Astrocyte of the cerebellum (primary cell): ENCODE results near the gene FAM98A.

Experiments
- DNase-seq: peaks from one replicate; pipeline ENCODE4 v3.0.0-alpha.2; 2011; ENCODE audit warnings: low read depth
- H3K4me3 ChIP-seq: 2 replicates; pipeline ENCODE4 v1.5.1; 2011; ENCODE audit warnings: mild to moderate bottlenecking, low read depth, low read length, moderate library complexity
- in situ Hi-C: cut with HindIII; loops from 2 replicates; pipeline ENCODE4 v1.10.0; 2017; ENCODE audit warnings: low sequenced_read_pairs
- TF ChIP-seq, protein P1 (sequence below): IDR thresholded peaks from 2 replicates; pipeline ENCODE4 v1.5.1; 2012; ENCODE audit warnings: low read length, low read depth, moderate library complexity, mild to moderate bottlenecking; ENCODE audit errors: missing control alignments

The FAM98A gene

DNA sequence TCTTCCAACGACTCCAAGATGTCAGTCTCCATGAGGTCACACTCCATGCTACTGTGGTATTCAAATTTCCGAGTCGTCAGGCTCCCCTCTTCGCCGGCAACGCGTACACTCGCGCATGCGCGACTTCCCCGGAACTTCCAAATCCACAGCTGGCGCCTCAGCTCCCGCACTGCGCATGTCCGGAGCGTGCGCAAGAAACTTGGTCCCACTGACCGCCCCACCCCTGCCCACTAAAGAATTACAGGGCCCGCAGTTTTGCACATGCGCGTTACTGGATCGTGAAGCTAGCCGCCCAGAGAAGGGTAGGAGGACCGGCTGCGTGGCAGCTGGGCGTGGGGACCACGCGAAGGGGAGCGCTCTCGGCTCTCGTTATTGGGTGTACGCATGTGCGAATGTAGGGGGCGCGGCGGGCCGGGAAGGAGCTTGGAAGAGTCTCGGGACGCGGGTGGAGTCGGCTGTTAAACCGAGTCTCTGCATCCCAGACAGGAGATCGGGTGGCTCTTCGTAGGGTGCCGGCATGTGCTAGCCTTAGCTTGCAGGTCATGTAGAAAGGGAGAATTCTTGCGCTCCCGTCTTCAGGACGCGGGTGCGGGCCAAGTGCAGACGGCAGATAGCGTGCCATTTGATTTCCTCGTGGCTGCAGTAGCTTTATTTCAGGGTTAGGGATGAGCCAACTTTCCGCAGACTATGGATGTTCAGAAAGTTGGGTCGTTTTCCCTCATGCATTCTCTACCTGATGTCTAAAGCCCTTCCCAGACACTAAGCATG, at the start of gene FAM98A:
TSS of gene FAM98A (minus strand) at position 125 of the 768 bp plus-strand sequence. CDS start at position 47, 78 bp downstream.
- peak within 1 kb of the TSS; percentile 96 for H3K4me3 ChIP-seq
- DNase-seq: peak; percentile 98
- in situ Hi-C loops: loop anchor here (25.0 kb wide), 1 partner anchor 562 kb away; no protein-coding TSS in a partner anchor
- TF ChIP-seq, protein P1, sequence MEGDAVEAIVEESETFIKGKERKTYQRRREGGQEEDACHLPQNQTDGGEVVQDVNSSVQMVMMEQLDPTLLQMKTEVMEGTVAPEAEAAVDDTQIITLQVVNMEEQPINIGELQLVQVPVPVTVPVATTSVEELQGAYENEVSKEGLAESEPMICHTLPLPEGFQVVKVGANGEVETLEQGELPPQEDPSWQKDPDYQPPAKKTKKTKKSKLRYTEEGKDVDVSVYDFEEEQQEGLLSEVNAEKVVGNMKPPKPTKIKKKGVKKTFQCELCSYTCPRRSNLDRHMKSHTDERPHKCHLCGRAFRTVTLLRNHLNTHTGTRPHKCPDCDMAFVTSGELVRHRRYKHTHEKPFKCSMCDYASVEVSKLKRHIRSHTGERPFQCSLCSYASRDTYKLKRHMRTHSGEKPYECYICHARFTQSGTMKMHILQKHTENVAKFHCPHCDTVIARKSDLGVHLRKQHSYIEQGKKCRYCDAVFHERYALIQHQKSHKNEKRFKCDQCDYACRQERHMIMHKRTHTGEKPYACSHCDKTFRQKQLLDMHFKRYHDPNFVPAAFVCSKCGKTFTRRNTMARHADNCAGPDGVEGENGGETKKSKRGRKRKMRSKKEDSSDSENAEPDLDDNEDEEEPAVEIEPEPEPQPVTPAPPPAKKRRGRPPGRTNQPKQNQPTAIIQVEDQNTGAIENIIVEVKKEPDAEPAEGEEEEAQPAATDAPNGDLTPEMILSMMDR: no peak

- H3K4me3 ChIP-seq: no peak overlapping the region
- in situ Hi-C loops: no loop called here
- DNase-seq: no peak
- TF ChIP-seq, protein P1: no peak
Observed at GRCh38 chr2:33645861-33646260, 46.8 kb upstream of the FAM98A start.

DNA sequence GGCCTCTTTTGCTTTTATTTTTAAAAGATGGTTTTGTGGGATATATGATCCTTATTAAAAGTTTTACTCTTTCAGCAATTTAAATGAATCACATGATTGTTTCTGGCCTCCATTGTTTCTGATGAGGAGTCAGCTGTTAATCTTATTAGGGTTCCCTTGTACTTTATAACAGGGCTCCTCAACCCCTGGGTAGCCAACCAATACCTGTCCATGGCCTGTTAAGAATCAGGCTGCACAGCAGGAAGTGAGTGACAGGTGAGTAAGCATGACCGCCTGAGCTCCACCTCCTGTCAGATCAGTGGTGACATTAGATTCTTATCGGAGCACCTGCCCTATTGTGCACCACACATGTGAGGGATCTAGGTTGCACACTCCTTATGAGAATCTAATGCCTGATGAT, 45.1 kb upstream of the FAM98A start:
- no peak for DNase-seq
- in situ Hi-C loops: no loop called here
- TF ChIP-seq, protein P1: no peak
- H3K4me3 ChIP-seq: no peak overlapping the region

GRCh38 chr2:33636001-33636400, 36.9 kb upstream of the FAM98A start:
- no peak overlapping the region for H3K4me3 ChIP-seq
- TF ChIP-seq, protein P1: no peak
- no peak for DNase-seq
- in situ Hi-C loops: no loop called here

- in situ Hi-C loops: no loop called here
- no peak overlapping the region for H3K4me3 ChIP-seq
- DNase-seq: no peak
- TF ChIP-seq, protein P1: no peak
Observed at GRCh38 chr2:33634261-33634910, 35.3 kb upstream of the FAM98A start.

GRCh38 chr2:33633315-33633714, 34.2 kb upstream of the FAM98A start:
- in situ Hi-C loops: no loop called here
- no peak for DNase-seq
- H3K4me3 ChIP-seq: no peak overlapping the region
- TF ChIP-seq, protein P1: no peak
